Tibial nerve (tissue), 3 donors: ENCODE results near the gene CGREF1.

Experiments
- POLR2A ChIP-seq, 2 donors: fragments of 450-650 bp; IDR thresholded peaks; one replicate each; pipeline ENCODE4 v1.6.1; 2017; ENCODE audit warnings: antibody characterized with exemption in 2 of 2, mild to moderate bottlenecking in 2 of 2, moderate library complexity in 2 of 2
- TF ChIP-seq, protein P1 (sequence below), 5 experiments: fragments of 200-600 bp in 3 of 5; fragments of 450-650 bp in 2 of 5; sonication (generic) in 3 of 5; IDR thresholded peaks; one replicate each; pipeline ENCODE4 v1.5.1; 2016 to 2019; ENCODE audit warnings: antibody characterized with exemption in 5 of 5, mild to moderate bottlenecking in 3 of 5, moderate library complexity in 2 of 5

DNA sequence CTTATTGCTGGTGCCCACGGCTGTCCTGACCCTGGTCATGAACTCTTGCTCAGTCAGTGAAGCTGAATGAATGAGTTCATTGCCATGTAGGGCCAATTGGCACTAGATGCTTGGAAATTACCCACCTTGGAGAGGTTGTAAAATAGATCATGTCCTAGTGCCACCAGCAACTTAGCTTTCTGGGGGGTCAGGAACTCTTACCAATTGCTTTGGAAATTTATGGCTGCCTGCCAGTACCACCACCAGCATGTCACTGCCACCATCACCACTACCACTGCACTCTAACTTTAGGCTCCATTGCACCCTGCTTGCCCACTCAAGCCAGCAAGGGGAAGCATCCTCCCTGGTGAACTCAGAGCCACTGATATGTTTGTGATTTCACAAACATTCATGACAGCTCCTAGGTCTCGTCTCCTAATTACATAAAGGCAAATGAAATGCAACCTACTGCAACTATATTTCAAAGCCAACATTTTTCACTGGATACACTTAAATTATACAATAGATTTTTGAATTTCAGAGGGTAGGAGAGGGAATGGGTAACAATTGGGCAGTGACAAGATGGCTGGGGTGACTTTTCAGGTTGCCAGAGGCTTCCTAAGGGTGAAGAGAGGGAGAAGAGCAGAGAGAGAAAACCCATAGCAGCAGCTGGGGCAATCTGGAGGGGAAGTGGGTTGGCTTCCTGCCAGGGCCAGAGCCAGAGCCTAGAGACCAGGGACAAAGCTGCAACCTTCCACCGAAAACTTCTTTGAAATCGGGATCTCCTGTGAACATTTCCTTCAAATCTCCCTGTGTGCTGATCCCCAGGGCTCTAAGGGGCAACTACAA lies 44.0 kb downstream of the CGREF1 start:
- TF ChIP-seq, protein P1, sequence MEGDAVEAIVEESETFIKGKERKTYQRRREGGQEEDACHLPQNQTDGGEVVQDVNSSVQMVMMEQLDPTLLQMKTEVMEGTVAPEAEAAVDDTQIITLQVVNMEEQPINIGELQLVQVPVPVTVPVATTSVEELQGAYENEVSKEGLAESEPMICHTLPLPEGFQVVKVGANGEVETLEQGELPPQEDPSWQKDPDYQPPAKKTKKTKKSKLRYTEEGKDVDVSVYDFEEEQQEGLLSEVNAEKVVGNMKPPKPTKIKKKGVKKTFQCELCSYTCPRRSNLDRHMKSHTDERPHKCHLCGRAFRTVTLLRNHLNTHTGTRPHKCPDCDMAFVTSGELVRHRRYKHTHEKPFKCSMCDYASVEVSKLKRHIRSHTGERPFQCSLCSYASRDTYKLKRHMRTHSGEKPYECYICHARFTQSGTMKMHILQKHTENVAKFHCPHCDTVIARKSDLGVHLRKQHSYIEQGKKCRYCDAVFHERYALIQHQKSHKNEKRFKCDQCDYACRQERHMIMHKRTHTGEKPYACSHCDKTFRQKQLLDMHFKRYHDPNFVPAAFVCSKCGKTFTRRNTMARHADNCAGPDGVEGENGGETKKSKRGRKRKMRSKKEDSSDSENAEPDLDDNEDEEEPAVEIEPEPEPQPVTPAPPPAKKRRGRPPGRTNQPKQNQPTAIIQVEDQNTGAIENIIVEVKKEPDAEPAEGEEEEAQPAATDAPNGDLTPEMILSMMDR (IDR thresholded peaks at IDR 0.05), result no peak
- no peak for TF ChIP-seq POLR2A (IDR thresholded peaks at IDR 0.05)
